ENCODE results near the gene MACROD2.

The MACROD2 gene

DNA sequence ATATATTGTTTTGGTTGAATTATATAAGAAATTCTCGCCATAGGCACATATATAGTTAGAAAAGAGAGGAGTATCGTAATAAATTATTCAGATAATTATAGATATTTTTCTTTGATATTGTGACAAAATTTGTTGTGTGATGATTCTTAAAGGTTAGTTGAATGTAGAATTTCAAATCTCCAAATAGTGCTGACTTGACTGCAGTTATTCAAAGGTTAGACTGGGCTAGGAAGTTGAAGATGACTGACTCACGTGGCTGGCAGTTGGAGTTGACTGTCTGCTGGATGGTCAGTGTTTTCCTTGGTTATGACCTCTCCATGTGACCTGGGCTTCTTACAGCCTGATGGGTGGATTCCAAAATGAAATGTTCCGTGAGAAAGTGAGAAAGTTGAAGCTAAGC is 286.8 kb downstream of the MACROD2 start:
- DNase-seq, result no peak

- no peak for DNase-seq
Observed at GRCh38 chr20:14284443-14284842, 289.1 kb downstream of the MACROD2 start.

GRCh38 chr20:14288341-14289330 is 293.3 kb downstream of the MACROD2 start:
- DNase-seq, result no peak

DNA sequence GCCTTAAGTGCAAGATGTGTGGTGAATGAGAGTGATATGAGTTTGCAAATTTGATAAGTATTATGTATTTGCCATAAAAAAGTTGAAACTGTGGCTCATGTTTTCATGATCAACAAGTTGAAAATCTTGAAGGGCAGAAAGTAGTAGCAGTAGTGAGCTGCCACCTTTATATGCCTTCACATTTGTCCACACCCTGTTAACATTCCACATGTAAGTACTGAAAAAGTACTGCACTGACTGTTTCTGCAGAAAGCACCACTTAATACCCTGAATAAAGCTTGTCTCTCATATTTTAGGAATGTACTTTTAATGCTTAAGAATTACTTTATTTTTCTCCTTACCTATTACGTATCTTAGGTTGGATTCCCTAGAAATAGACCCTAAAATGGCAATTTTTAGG is 296.2 kb downstream of the MACROD2 start:
- no peak for DNase-seq

GRCh38 chr20:14295238-14295637 is 299.9 kb downstream of the MACROD2 start:
- DNase-seq, result no peak

- no peak for DNase-seq
Observed at GRCh38 chr20:14295770-14296309, 300.5 kb downstream of the MACROD2 start.

DNA sequence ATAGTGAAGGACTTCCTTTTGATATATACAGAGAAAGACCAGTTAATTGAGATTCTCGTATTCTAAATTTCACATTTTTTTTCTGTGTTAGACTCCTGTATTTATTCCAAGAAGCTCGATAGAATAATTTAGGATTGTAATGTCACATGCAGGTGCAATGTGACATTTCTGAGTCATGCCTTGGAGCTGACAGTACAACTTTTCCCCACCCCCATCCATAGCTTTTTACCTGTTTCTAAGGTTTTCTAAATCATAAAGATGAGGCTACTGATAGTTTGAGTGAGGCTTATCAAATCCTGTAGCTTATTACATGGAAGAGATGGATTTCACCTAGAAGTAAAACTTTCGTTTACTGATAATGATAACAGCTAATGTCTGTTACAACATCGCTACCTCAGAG is 304.5 kb downstream of the MACROD2 start:
- no peak for DNase-seq

- DNase-seq, result no peak
Observed at GRCh38 chr20:14303106-14303505, 307.8 kb downstream of the MACROD2 start.

GRCh38 chr20:14303651-14304050 is 308.3 kb downstream of the MACROD2 start:
- DNase-seq, result no peak

DNA sequence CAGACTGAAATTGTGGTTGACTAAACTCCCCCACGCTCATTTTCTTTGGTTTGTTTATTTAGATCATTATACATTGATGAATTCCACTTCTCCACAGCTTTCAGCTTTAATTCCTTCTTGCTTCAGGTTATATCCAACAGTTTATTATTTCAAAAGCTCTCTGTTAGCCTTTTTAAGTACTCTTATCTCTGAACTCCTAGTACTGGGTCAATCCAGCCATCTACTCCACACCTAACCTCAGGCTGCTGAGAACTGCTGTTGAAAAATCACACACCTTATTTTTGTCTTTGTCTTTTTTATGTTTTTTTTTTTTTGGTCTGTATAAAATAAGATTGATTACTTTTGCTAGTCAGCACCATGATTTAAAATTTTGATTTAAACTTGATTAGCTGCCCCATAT is 309.2 kb downstream of the MACROD2 start:
- DNase-seq, result no peak

- no peak for DNase-seq
Observed at GRCh38 chr20:14307956-14308355, 312.6 kb downstream of the MACROD2 start.

GRCh38 chr20:14310977-14311627 is 315.8 kb downstream of the MACROD2 start:
- DNase-seq, result no peak

GRCh38 chr20:14312001-14312400 is 316.7 kb downstream of the MACROD2 start:
- DNase-seq, result no peak

DNA sequence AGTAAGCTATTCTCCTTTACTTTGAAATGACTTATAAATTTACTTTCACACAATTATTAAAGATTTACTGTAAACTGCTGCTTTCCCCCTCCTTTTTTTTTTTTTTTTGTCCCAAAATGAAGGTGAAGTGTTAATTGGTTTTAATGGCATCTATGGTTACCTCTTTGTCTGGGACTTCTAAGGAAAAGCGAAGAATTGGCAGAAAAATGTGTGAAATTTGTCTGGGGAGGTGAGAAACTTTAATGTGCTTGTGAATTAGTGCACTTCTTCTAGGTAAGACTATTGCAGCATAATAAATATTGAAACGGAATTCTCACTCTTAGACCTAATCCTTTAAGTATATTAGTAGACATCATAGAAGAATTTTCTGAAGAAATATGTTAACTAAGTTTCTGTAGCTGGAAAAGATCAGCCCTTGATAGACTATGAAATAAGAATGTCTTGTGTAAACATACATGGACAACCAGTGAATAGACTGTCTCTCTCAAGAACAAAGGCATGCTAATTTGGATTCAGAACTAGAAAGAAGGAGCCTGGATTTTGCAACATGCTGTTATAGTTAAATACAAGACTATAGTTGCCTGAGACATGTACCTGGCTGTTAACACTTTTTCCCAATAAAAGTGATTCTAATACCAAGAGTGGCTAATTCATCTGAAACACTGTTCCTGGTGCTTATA is 318.2 kb downstream of the MACROD2 start:
- no peak for DNase-seq

DNA sequence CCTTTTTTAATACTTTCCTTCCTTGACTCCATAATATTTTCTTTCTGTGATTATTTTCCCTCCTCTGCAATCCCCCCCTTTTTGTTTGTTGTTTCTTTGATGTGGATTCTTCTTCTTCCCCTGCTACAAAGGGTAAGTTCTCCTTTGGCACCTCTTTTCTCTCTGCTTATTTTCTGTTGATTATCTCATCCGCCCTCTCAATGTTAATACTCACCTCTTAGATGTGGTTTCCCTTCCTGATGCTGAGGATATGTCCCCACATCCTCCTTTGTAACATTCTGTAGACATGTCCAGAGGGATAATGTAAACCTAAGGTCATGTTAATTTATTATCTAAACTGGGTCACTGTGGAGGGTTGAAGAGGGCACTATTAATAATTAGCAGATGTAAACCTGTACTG is 324.4 kb downstream of the MACROD2 start:
- DNase-seq, result no peak

- DNase-seq, result no peak
Observed at GRCh38 chr20:14331646-14332045, 336.3 kb downstream of the MACROD2 start.

DNA sequence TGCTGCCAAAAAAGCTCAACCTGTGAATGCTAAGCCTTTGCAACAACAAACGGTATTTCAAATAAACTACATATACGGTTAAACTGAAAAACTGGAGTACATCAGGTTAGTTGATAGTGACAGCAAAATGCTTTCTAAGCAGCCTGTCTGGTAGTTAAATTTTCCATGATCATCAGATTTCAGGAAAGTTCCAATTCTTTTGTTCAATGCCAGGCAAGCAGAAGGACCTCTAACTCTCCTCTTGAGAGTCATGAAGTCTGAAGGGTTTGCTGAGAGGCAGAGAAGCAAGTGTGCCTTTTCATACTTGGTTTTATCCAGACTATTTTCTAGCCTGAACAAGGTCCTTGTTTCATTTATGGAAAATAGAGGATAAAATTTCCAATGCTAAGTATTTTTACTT is 337.6 kb downstream of the MACROD2 start:
- no peak for DNase-seq

DNA sequence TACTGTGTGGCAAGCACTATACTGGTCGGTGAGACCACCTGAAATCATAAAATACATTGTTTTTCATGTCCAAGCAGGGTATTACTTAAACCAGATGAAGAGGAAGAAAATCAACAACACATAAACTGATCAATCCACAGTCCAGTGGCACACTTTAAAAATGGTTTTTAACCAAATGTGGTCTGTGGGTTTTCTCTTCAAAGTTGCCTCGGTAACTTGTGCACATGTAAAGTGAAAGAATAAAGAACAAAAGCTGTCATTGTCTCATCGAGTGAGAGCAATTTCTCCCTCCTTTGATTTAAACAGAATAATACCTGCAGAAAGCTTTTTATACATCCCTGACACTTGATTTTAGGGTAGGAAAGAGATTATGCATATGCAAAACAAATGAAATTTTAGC is 338.4 kb downstream of the MACROD2 start:
- DNase-seq, result no peak

GRCh38 chr20:14334306-14334930 is 339.1 kb downstream of the MACROD2 start:
- DNase-seq, result no peak

- DNase-seq, result no peak
Observed at GRCh38 chr20:14335052-14335451, 339.7 kb downstream of the MACROD2 start.

DNA sequence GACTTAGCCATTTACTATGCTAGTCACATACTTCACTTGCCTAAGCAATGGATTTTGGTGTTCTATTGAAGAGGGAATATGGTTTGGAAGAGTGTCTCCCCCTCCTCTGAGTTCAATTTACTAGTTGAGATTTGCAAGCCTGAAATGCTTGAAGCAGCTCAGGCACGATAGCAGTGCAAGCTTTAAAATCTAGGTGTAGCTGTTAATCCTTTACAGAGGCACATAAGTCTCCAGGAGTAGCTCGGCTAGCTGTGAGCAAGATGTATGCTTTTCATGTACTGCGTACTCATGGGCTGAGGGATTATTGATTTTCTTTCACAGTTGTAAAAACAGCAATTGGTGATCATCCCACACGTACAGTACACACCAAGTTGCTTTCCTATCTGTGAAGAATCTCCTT is 341.4 kb downstream of the MACROD2 start:
- no peak for DNase-seq

- DNase-seq, result no peak
Observed at GRCh38 chr20:14337400-14338171, 342.3 kb downstream of the MACROD2 start, which contains the start of gene FLRT3. TSS of gene FLRT3 (minus strand) at chr20:14337612. CDS start at chr20:14327506, 10,106 bp downstream.

Data from central memory CD4-positive, alpha-beta T cell (primary cell).